Endothelial cell of umbilical vein (primary cell): ENCODE measurements around the gene PXK. TPM values are rescaled to one million over a fixed set of nuclear protein-coding genes. Genes with fewer than 3 reads are reported as not detected.

Experiments used
- BruUV-seq: library from RNA; stranded (reverse); fragments of 400-500 nt; replicated peaks from 2 replicates; lab custom pipeline; 2021; lab: Mats Ljungman, UMichigan
- CTCF ChIA-PET: fragments of 300-600, 350-600 bp; sonication (Branson Sonifier 250); formaldehyde crosslinking; loops from one replicate; lab custom pipeline; 2021; ENCODE audit warnings: antibody characterized with exemption, inconsistent platforms; lab: Charles Lee
- POLR2A ChIA-PET: fragments of 300-600, 350-600 bp; sonication (Branson Sonifier 250); formaldehyde crosslinking; loops from one replicate; lab custom pipeline; 2021; ENCODE audit warnings: antibody characterized with exemption, inconsistent platforms; lab: Charles Lee
- DNase-seq: peaks from one replicate; pipeline ENCODE4 v3.0.0-alpha.2; 2011; ENCODE audit warnings: low read depth, low spot score
- FAIRE-seq: peaks from 2 replicates; lab custom pipeline; 2011; peaks lifted over from hg19 to GRCh38; lab: Jason Lieb, UNC
- H2AFZ ChIP-seq: 2 replicates; pipeline ENCODE4 v1.6.0; 2012; ENCODE audit warnings: low read depth, low read length, control low read depth, inconsistent platforms
- H3K27ac ChIP-seq: 2 replicates; pipeline ENCODE4 v1.5.1; 2011; ENCODE audit warnings: low read depth, mild to moderate bottlenecking, control low read depth, low read length, moderate library complexity; ENCODE audit not compliant: insufficient read depth
- H3K27me3 ChIP-seq, 2 experiments: 2 replicates each; pipeline versions ENCODE4 v1.6.0 to v1.6.1; 2011; ENCODE audit warnings: low read length in 2 of 2, mixed read lengths in 1 of 2; ENCODE audit not compliant: control insufficient read depth in 2 of 2, insufficient read depth in 2 of 2
- H3K36me3 ChIP-seq, 2 experiments: 2 replicates in 1 of 2; 3 replicates in 1 of 2; pipeline ENCODE4 v1.5.1; 2011; ENCODE audit warnings: low read length in 2 of 2, mild to moderate bottlenecking in 1 of 2, moderate library complexity in 1 of 2; ENCODE audit not compliant: control insufficient read depth in 2 of 2, insufficient read depth in 2 of 2; ENCODE audit errors: extremely low read depth in 1 of 2
- H3K4me1 ChIP-seq: 3 replicates; pipeline ENCODE4 v1.5.1; 2011; ENCODE audit warnings: mild to moderate bottlenecking, low read length; ENCODE audit not compliant: control insufficient read depth, insufficient read depth; ENCODE audit errors: extremely low read depth
- H3K4me2 ChIP-seq: 2 replicates; pipeline ENCODE4 v1.6.1; 2011; ENCODE audit warnings: low read length, control low read depth, mixed read lengths; ENCODE audit not compliant: insufficient read depth
- H3K4me3 ChIP-seq, 3 experiments: fragments of 200-600 bp in 1 of 3; sonication (generic), shearing (Covaris generic) in 1 of 3; replicated peaks in 1 of 3; 2 replicates each; pipeline ENCODE4 v1.5.1; 2011 to 2016; ENCODE audit warnings: control low read depth in 3 of 3, low read length in 3 of 3, mild to moderate bottlenecking in 2 of 3, inconsistent platforms in 1 of 3, low read depth in 1 of 3, moderate library complexity in 1 of 3; ENCODE audit not compliant: insufficient read depth in 1 of 3
- H3K79me2 ChIP-seq: 2 replicates; pipeline ENCODE4 v1.6.0; 2012; ENCODE audit warnings: low read length, inconsistent platforms; ENCODE audit not compliant: control insufficient read depth, insufficient read depth
- H3K9ac ChIP-seq: replicated peaks from 2 replicates; pipeline ENCODE3; 2011; ENCODE audit warnings: low read length, control low read depth; ENCODE audit not compliant: insufficient read depth; ENCODE audit errors: extremely low read depth
- H3K9me1 ChIP-seq: replicated peaks from 3 replicates; pipeline ENCODE4 v1.6.0; 2011; ENCODE audit warnings: mild to moderate bottlenecking, low read length; ENCODE audit not compliant: control insufficient read depth, insufficient read depth; ENCODE audit errors: extremely low read depth
- H3K9me3 ChIP-seq: replicated peaks from 2 replicates; pipeline ENCODE4 v1.5.1; 2012; ENCODE audit warnings: low read length, inconsistent platforms; ENCODE audit not compliant: control insufficient read depth, insufficient read depth
- H4K20me1 ChIP-seq: replicated peaks from 2 replicates; pipeline ENCODE3; 2011; ENCODE audit warnings: mild to moderate bottlenecking, low read length; ENCODE audit not compliant: control insufficient read depth, insufficient read depth; ENCODE audit errors: extremely low read depth
- EZH2 ChIP-seq: IDR thresholded peaks from 2 replicates; pipeline ENCODE4 v1.6.1; 2012; ENCODE audit warnings: borderline replicate concordance, low read depth, mild to moderate bottlenecking, moderate library complexity, low read length, inconsistent platforms; ENCODE audit not compliant: severe bottlenecking
- FOS ChIP-seq: IDR thresholded peaks from 2 replicates; pipeline ENCODE4 v1.6.1; 2011; ENCODE audit warnings: mild to moderate bottlenecking, low read length, moderate library complexity, borderline replicate concordance; ENCODE audit not compliant: insufficient read depth
- GATA2 ChIP-seq: IDR thresholded peaks from 2 replicates; pipeline ENCODE4 v1.7.0; 2011; ENCODE audit warnings: low read depth, mild to moderate bottlenecking, moderate library complexity, mixed read lengths, low read length; ENCODE audit not compliant: insufficient read length, insufficient read depth
- JUN ChIP-seq: IDR thresholded peaks from 2 replicates; pipeline ENCODE4 v1.6.1; 2011; ENCODE audit warnings: borderline replicate concordance, low read depth; ENCODE audit not compliant: insufficient read length, insufficient read depth
- MYC ChIP-seq: IDR thresholded peaks from one replicate; pipeline ENCODE4 v1.6.1; 2011; ENCODE audit warnings: mild to moderate bottlenecking, low read depth, low read length
- POLR2A ChIP-seq: IDR thresholded peaks from 2 replicates; pipeline ENCODE4 v1.6.1; 2012; ENCODE audit warnings: low read depth, mild to moderate bottlenecking, control low read depth, low read length
- POLR2AphosphoS5 ChIP-seq: IDR thresholded peaks from 2 replicates; pipeline ENCODE4 v1.6.1; 2012; ENCODE audit warnings: low read depth, mild to moderate bottlenecking, control low read depth, low read length, moderate library complexity; ENCODE audit not compliant: insufficient read depth
- dilution Hi-C: fragments of 300-500 bp; cut with MboI; formaldehyde crosslinking; loops from one replicate; pipeline ENCODE4 v1.15.0; 2019; ENCODE audit warnings: low sequenced_read_pairs; ENCODE audit not compliant: extremely low pct_ligation_motif_present
- intact Hi-C: fragments of 100-400 bp; cut with micrococcal nuclease; formaldehyde crosslinking; loops from one replicate; pipeline ENCODE4 v1.10.0; 2022
- polyA plus RNA-seq, 4 experiments: library from polyadenylated mRNA; depleted of rRNA in 3 of 4; stranded (reverse) in 3 of 4; unstranded in 1 of 4; fragments of >200 nt; gene quantifications; 2 replicates each; pipeline versions ENCODE4 v1.2.1 to v1.2.3, GENCODE V29; 2011 to 2012; ENCODE audit warnings: missing spikeins in 1 of 4
- total RNA-seq: library from RNA; stranded (reverse); gene quantifications from 2 replicates; pipeline ENCODE4 v1.2.3, GENCODE V29; 2021
- TF ChIP-seq, protein P1 (sequence below): IDR thresholded peaks from 2 replicates; pipeline ENCODE4 v1.6.1; 2011; ENCODE audit not compliant: insufficient read depth, insufficient read length
- TF ChIP-seq, protein P2 (sequence below), 2 donors: IDR thresholded peaks; 1 replicate in 1 of 2; 2 replicates in 1 of 2; pipeline ENCODE4 v1.5.1; 2011; ENCODE audit warnings: low read length in 2 of 2, mild to moderate bottlenecking in 2 of 2, moderate library complexity in 2 of 2, control low read depth in 1 of 2, inconsistent platforms in 1 of 2, low read depth in 1 of 2; ENCODE audit not compliant: insufficient read depth in 1 of 2; ENCODE audit errors: extremely low read depth in 1 of 2

The PXK gene
- total and polyA plus RNA-seq, 2 donors (not counting 3 experiments of a cell fraction or from before 2014, with no cell fraction given), result 11.3 to 14.6 TPM

DNA sequence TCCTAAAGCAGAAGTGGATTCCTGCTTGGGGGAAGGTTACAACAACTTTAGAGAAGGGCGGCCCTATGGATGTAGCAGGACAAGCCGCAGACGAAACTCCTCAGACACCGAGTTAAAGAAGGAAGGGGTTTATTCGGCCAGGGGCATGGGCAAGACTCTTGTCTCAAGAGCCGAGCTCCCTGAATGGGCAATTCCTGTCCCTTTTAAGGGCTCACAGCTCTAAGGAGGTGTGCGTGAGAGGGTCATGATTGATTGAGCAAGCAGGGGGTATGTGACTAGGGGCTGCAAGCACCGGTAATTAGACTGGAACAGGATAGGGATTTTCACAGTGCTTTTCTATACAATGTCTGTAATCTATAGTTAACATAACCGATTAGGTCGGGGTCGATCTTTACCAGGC is 101.8 kb downstream of the PXK start:
- no peak overlapping the region for H3K27ac ChIP-seq
- intact Hi-C loops (loop anchor here (5.0 kb wide), 1 partner anchor 102 kb away; the partner anchor contains the start of gene PXK), dilution Hi-C loops (no loop called here)
- H3K4me1 ChIP-seq, result peaks cover 5% of the 10 kb centered on the region
- no TSS peak for BruUV-seq
- POLR2A ChIA-PET, result interaction anchor here (0.7 kb wide), 1 partner anchor 92 kb away, joined by 7 read pairs; no protein-coding TSS in a partner anchor
- H3K27me3 ChIP-seq, result peaks cover 3 to 5% of the 10 kb centered on the region in 2 experiments
- H3K4me3 ChIP-seq, result no peak overlapping the region
- TF ChIP-seq MYC (no peak), POLR2AphosphoS5 (no peak), JUN (no peak), EZH2 (no peak), GATA2 (no peak), FOS (no peak), POLR2A (no peak)
- TF ChIP-seq, protein P1, sequence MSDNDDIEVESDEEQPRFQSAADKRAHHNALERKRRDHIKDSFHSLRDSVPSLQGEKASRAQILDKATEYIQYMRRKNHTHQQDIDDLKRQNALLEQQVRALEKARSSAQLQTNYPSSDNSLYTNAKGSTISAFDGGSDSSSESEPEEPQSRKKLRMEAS, result no peak
- TF ChIP-seq, protein P2, sequence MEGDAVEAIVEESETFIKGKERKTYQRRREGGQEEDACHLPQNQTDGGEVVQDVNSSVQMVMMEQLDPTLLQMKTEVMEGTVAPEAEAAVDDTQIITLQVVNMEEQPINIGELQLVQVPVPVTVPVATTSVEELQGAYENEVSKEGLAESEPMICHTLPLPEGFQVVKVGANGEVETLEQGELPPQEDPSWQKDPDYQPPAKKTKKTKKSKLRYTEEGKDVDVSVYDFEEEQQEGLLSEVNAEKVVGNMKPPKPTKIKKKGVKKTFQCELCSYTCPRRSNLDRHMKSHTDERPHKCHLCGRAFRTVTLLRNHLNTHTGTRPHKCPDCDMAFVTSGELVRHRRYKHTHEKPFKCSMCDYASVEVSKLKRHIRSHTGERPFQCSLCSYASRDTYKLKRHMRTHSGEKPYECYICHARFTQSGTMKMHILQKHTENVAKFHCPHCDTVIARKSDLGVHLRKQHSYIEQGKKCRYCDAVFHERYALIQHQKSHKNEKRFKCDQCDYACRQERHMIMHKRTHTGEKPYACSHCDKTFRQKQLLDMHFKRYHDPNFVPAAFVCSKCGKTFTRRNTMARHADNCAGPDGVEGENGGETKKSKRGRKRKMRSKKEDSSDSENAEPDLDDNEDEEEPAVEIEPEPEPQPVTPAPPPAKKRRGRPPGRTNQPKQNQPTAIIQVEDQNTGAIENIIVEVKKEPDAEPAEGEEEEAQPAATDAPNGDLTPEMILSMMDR (IDR thresholded peaks at IDR 0.05; ENCODE audit: extremely low read depth in 1 of 2, insufficient read depth in 1 of 2, low read depth in 1 of 2, low read length in 2 of 2), result no peak
- no peak for DNase-seq
- no peak for FAIRE-seq
- H3K79me2 ChIP-seq, result peaks cover 13% of the 10 kb centered on the region
- H3K9me3 ChIP-seq, result no peaks in the 10 kb centered on the region
- H3K9ac ChIP-seq, result no peak overlapping the region
- H3K9me1 ChIP-seq, result no peaks in the 10 kb centered on the region
- CTCF ChIA-PET, result interaction anchor here (1.0 to 2.2 kb wide), 3 partner anchors 30 to 129 kb away, joined by 3 to 6 read pairs (median 5); partner anchors contain the start of genes HTD2, KCTD6 and RPP14
- H3K4me2 ChIP-seq, result no peak overlapping the region
- peaks cover 5% of the 10 kb centered on the region in 2 experiments for H3K36me3 ChIP-seq
- no peaks in the 10 kb centered on the region for H4K20me1 ChIP-seq
- no peak overlapping the region for H2AFZ ChIP-seq
